B cell (primary cell): ENCODE measurements around the gene GLIS1. TPM values are rescaled to one million over a fixed set of nuclear protein-coding genes. Genes with fewer than 3 reads are reported as not detected.

Source experiments
- ATAC-seq: fragments of 200-7000 bp; cut with Tn5 transposase; one replicate; pipeline ENCODE4 v1.10.0; 2021; ENCODE audit warnings: low read depth, mild to moderate bottlenecking, moderate number of reproducible peaks, moderate library complexity
- CTCF ChIA-PET: fragments of 350-600 bp; sonication (Branson Sonifier 250); formaldehyde crosslinking; loops from one replicate; lab custom pipeline; 2021; ENCODE audit warnings: antibody characterized with exemption, inconsistent platforms; lab: Charles Lee
- POLR2A ChIA-PET: fragments of 350-600 bp; sonication (Branson Sonifier 250); formaldehyde crosslinking; loops from one replicate; lab custom pipeline; 2021; ENCODE audit warnings: antibody characterized with exemption; lab: Charles Lee
- DNase-seq: peaks from one replicate; pipeline ENCODE4 v3.0.0; 2013
- H2AFZ ChIP-seq: 2 replicates; pipeline ENCODE4 v1.6.1; 2012; ENCODE audit warnings: mild to moderate bottlenecking, low read depth, low read length; ENCODE audit not compliant: insufficient read depth, poor library complexity, severe bottlenecking
- H3K27ac ChIP-seq, 2 donors: 1 replicate in 1 of 2; 2 replicates in 1 of 2; pipeline ENCODE4 v1.5.1; 2012 to 2013; ENCODE audit warnings: low read length in 2 of 2, mild to moderate bottlenecking in 2 of 2, moderate library complexity in 1 of 2
- H3K27me3 ChIP-seq, 4 experiments: fragments of 200-600 bp in 1 of 4; sonication (generic) in 1 of 4; replicated peaks in 1 of 4; 1 replicate in 2 of 4; 2 replicates in 2 of 4; pipeline versions ENCODE4 v1.6.1 to v1.7.0; 2013 to 2016; ENCODE audit warnings: low read length in 3 of 4, mild to moderate bottlenecking in 2 of 4, mixed read lengths in 1 of 4, moderate library complexity in 1 of 4; ENCODE audit not compliant: insufficient read depth in 4 of 4, control insufficient read depth in 3 of 4; ENCODE audit errors: control extremely low read depth in 1 of 4
- H3K36me3 ChIP-seq, 2 experiments: replicated peaks in 1 of 2; 1 replicate in 1 of 2; 2 replicates in 1 of 2; pipeline versions ENCODE4 v1.6.1 to v1.7.1; 2013; ENCODE audit warnings: low read length in 1 of 2; ENCODE audit not compliant: insufficient read depth in 2 of 2, control insufficient read depth in 1 of 2; ENCODE audit errors: control extremely low read depth in 1 of 2, extremely low read depth in 1 of 2
- H3K4me1 ChIP-seq, 2 donors: fragments of 200-600 bp in 1 of 2; sonication (generic) in 1 of 2; 1 replicate in 1 of 2; 2 replicates in 1 of 2; pipeline versions ENCODE4 v1.5.1 to v1.6.1; 2013 to 2017; ENCODE audit warnings: low read length in 2 of 2; ENCODE audit not compliant: control insufficient read depth in 2 of 2, insufficient read depth in 2 of 2
- H3K4me2 ChIP-seq: replicated peaks from 2 replicates; pipeline ENCODE3; 2012; ENCODE audit warnings: mild to moderate bottlenecking, low read depth, low read length; ENCODE audit not compliant: poor library complexity, severe bottlenecking
- H3K4me3 ChIP-seq, 5 experiments: fragments of 200-600 bp in 1 of 5; sonication (generic) in 1 of 5; 1 replicate in 3 of 5; 2 replicates in 2 of 5; pipeline versions ENCODE4 v1.5.1 to v1.7.0; 2011 to 2016; ENCODE audit warnings: low read length in 4 of 5, mild to moderate bottlenecking in 4 of 5, low read depth in 2 of 5, control low read depth in 1 of 5, moderate library complexity in 1 of 5; ENCODE audit not compliant: insufficient read depth in 1 of 5; ENCODE audit errors: control extremely low read depth in 1 of 5, extremely low read depth in 1 of 5
- H3K79me2 ChIP-seq: fragments of 200-600 bp; sonication (generic); one replicate; pipeline ENCODE4 v1.6.0; 2016; ENCODE audit warnings: low read length; ENCODE audit not compliant: control insufficient read depth, insufficient read depth
- H3K9ac ChIP-seq: fragments of 200-600 bp; sonication (generic); 2 replicates; pipeline ENCODE4 v1.6.1; 2017; ENCODE audit warnings: mild to moderate bottlenecking, low read length, moderate library complexity
- H3K9me3 ChIP-seq, 3 donors: one replicate each; pipeline versions ENCODE4 v1.6.1 to v1.7.1; 2013; ENCODE audit warnings: low read length in 2 of 3; ENCODE audit not compliant: control insufficient read depth in 2 of 3, insufficient read depth in 1 of 3; ENCODE audit errors: control extremely low read depth in 1 of 3
- H4K20me1 ChIP-seq: 2 replicates; pipeline ENCODE4 v1.6.0; 2012; ENCODE audit warnings: mild to moderate bottlenecking, low read length; ENCODE audit not compliant: insufficient read depth, control insufficient read depth, poor library complexity, severe bottlenecking
- H3K27ac Mint-ChIP-seq: one replicate; pipeline ENCODE4 v1.8.0; 2021; ENCODE audit warnings: mixed read lengths
- H3K27me3 Mint-ChIP-seq: one replicate; pipeline ENCODE4 v1.8.0; 2021; ENCODE audit warnings: mixed read lengths
- H3K4me1 Mint-ChIP-seq: one replicate; pipeline ENCODE4 v1.8.0; 2021; ENCODE audit warnings: mixed read lengths
- H3K4me3 Mint-ChIP-seq: one replicate; pipeline ENCODE4 v1.8.0; 2021; ENCODE audit warnings: mixed read lengths
- H3K9me3 Mint-ChIP-seq: one replicate; pipeline ENCODE4 v1.8.0; 2022; ENCODE audit warnings: mixed read lengths; ENCODE audit not compliant: insufficient read depth
- CTCF ChIP-seq: fragments of 200-600 bp; IDR thresholded peaks from one replicate; pipeline ENCODE4 v1.8.0; 2022; ENCODE audit warnings: antibody characterized with exemption, mild to moderate bottlenecking
- EZH2 ChIP-seq: IDR thresholded peaks from 2 replicates; pipeline ENCODE4 v1.6.1; 2012; ENCODE audit warnings: borderline replicate concordance, low read depth, mild to moderate bottlenecking, moderate library complexity, low read length; ENCODE audit not compliant: insufficient read depth, poor library complexity, severe bottlenecking
- WGBS: methylation state at CpG from one replicate; pipeline ENCODE4 v1.1.5; 2013; ENCODE audit warnings: missing lambda C conversion rate; ENCODE audit not compliant: insufficient coverage; 5-methylcytosine and 5-hydroxymethylcytosine counted together
- intact Hi-C: fragments of 100-400 bp; cut with micrococcal nuclease; formaldehyde crosslinking; loops from one replicate; pipeline ENCODE4 v1.10.0; 2022
- polyA plus RNA-seq: library from polyadenylated mRNA; depleted of rRNA; stranded (reverse); fragments of >200 nt; gene quantifications from 2 replicates; pipeline ENCODE4 v1.2.3, GENCODE V29; 2012
- total RNA-seq, 2 donors: library from RNA; stranded (reverse); fragments of 120-200 nt in 1 of 2; gene quantifications; 1 replicate in 1 of 2; 2 replicates in 1 of 2; pipeline versions ENCODE4 v1.2.3 to v1.2.4, GENCODE V29; 2013 to 2022

Gene GLIS1
- total and polyA plus RNA-seq, 2 donors (not counting 1 experiment from before 2014, with no cell fraction given): not detected

- TF ChIP-seq EZH2 (no peak), CTCF (no peak)
- no peak overlapping the region for H3K27ac Mint-ChIP-seq
- Histone ChIP-seq H3K36me3 (no peaks in the 10 kb centered on the region), H3K79me2 (no peaks in the 10 kb centered on the region), H4K20me1 (no peaks in the 10 kb centered on the region), H3K4me3 (no peak overlapping the region), H3K4me1 (no peaks in the 10 kb centered on the region), H3K27ac (no peak overlapping the region), H3K27me3 (no peaks in the 10 kb centered on the region), H3K9ac (no peak overlapping the region), H2AFZ (no peak overlapping the region), H3K9me3 (no peaks in the 10 kb centered on the region), H3K4me2 (no peak overlapping the region)
- DNase-seq: no peak
- no peaks in the 10 kb centered on the region for H3K9me3 Mint-ChIP-seq
- no peak for ATAC-seq
- 90% methylated on average over 7 of the region's 7 CpGs for WGBS
- CTCF ChIA-PET: no interaction called here
- H3K27me3 Mint-ChIP-seq: no peaks in the 10 kb centered on the region
- H3K4me1 Mint-ChIP-seq: no peaks in the 10 kb centered on the region
- H3K4me3 Mint-ChIP-seq: no peak overlapping the region
- intact Hi-C loops: no loop called here
- POLR2A ChIA-PET: no interaction called here
These were observed 228.7 kb downstream of the GLIS1 start for GRCh38 chr1:53510215-53510614.

- Mint-ChIP-seq H3K27me3 (no peaks in the 10 kb centered on the region), H3K4me3 (no peak overlapping the region), H3K27ac (no peak overlapping the region), H3K4me1 (no peaks in the 10 kb centered on the region), H3K9me3 (no peaks in the 10 kb centered on the region)
- Histone ChIP-seq H3K4me3 (no peak overlapping the region), H3K9me3 (no peaks in the 10 kb centered on the region), H3K9ac (no peak overlapping the region), H3K27ac (no peak overlapping the region), H3K36me3 (no peaks in the 10 kb centered on the region), H4K20me1 (no peaks in the 10 kb centered on the region), H3K27me3 (no peaks in the 10 kb centered on the region), H3K4me2 (no peak overlapping the region), H2AFZ (no peak overlapping the region), H3K4me1 (no peaks in the 10 kb centered on the region), H3K79me2 (no peaks in the 10 kb centered on the region)
- ChIA-PET CTCF (no interaction called here), POLR2A (no interaction called here)
- DNase-seq (no peak), ATAC-seq (no peak)
- intact Hi-C loops: no loop called here
- TF ChIP-seq EZH2 (no peak), CTCF (no peak)
- 93% methylated on average over 9 of the region's 13 CpGs for WGBS
These were observed 229.2 kb downstream of the GLIS1 start for GRCh38 chr1:53509775-53510174.
